ENCODE measurements around the gene HSD11B2.

HSD11B2 gene

DNA sequence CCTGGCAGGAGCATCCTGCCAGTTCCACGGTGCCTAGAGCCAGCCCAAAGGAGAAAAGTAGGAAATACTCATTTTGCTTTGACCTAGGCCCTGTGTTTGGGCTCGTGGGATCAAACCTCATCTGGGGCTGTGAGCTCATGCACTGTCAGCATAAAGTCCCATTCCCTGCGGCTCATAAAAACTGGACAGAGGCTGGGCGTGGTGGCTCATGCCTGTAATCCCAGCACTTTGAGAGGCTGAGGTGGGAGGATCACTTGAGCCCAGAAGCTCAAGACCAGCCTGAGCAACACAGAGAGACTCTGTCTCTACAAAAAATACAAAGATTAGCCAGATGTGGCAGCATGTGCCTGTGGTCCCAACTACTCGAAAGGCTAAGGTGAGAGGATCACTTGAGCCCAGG, 32.1 kb downstream of the HSD11B2 start:
- H3K4me1 ChIP-seq (ENCODE audit: control insufficient read depth, low read length) = peaks cover 7% of the 10 kb centered on the region

DNA sequence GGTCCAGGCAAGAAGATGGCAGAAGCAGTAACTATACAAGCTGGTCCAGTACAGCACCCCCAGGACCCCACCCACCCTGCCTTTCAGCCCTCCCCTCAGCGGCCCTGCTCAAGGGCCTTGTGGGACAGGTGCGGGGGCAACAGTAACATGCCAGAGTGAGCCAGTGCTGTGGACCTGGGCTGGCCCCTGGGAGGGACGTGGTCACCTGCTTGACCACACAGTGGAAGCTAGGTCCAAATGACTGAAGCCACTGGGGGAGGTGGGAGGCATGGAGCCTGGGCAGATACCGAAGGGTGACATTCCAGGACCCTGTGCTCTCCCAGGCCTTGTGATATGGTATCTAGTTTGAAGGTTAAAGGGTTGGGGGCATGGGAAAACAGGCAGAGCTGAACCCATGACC, 32.8 kb downstream of the HSD11B2 start:
- Histone ChIP-seq H3F3A (ENCODE audit: control insufficient read depth, insufficient read depth) (no peaks in the 10 kb centered on the region), H3K4me1 (ENCODE audit: control insufficient read depth, low read length) (peaks cover 12% of the 10 kb centered on the region), H3K9me2 (replicated peaks; ENCODE audit: control insufficient read depth, low read length) (no peaks in the 10 kb centered on the region), H3K27me3 (ENCODE audit: control insufficient read depth, low read length) (no peaks in the 10 kb centered on the region), H4K20me1 (ENCODE audit: control insufficient read depth, insufficient read depth, low read depth, low read length) (peaks cover 5% of the 10 kb centered on the region; the same call in 1 of the 2 replicates), H3K4me3 (ENCODE audit: low read length) (no peak overlapping the region), H3K36me3 (ENCODE audit: control insufficient read depth, low read length) (no peaks in the 10 kb centered on the region), H3K79me2 (ENCODE audit: control insufficient read depth, low read length) (peaks cover 52% of the 10 kb centered on the region), H3K9me3 (ENCODE audit: control insufficient read depth, insufficient read depth, low read length) (no peaks in the 10 kb centered on the region), H3K27ac (ENCODE audit: low read depth, low read length) (no peak overlapping the region), H3K4me2 (ENCODE audit: low read length) (no peak overlapping the region)
- TF ChIP-seq, protein P1, sequence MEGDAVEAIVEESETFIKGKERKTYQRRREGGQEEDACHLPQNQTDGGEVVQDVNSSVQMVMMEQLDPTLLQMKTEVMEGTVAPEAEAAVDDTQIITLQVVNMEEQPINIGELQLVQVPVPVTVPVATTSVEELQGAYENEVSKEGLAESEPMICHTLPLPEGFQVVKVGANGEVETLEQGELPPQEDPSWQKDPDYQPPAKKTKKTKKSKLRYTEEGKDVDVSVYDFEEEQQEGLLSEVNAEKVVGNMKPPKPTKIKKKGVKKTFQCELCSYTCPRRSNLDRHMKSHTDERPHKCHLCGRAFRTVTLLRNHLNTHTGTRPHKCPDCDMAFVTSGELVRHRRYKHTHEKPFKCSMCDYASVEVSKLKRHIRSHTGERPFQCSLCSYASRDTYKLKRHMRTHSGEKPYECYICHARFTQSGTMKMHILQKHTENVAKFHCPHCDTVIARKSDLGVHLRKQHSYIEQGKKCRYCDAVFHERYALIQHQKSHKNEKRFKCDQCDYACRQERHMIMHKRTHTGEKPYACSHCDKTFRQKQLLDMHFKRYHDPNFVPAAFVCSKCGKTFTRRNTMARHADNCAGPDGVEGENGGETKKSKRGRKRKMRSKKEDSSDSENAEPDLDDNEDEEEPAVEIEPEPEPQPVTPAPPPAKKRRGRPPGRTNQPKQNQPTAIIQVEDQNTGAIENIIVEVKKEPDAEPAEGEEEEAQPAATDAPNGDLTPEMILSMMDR (IDR thresholded peaks at IDR 0.05; ENCODE audit: low read depth, low read length, poor library complexity, severe bottlenecking) = no peak
- TF ChIP-seq EZH2phosphoT487 (IDR thresholded peaks at IDR 0.05; ENCODE audit: borderline replicate concordance, low read length) = no peak

More for the DNA sequence above, 32.1 kb downstream of the HSD11B2 start:
- Histone ChIP-seq H3K27ac (ENCODE audit: low read depth, low read length) (no peak overlapping the region), H3K9me2 (replicated peaks; ENCODE audit: control insufficient read depth, low read length) (no peaks in the 10 kb centered on the region), H3K9me3 (ENCODE audit: control insufficient read depth, insufficient read depth, low read length) (no peaks in the 10 kb centered on the region), H3F3A (ENCODE audit: control insufficient read depth, insufficient read depth) (no peaks in the 10 kb centered on the region), H4K20me1 (ENCODE audit: control insufficient read depth, insufficient read depth, low read depth, low read length) (peaks cover 5% of the 10 kb centered on the region; the same call in 1 of the 2 replicates), H3K4me2 (ENCODE audit: low read length) (no peak overlapping the region), H3K27me3 (ENCODE audit: control insufficient read depth, low read length) (no peaks in the 10 kb centered on the region), H3K36me3 (ENCODE audit: control insufficient read depth, low read length) (no peaks in the 10 kb centered on the region), H3K4me3 (ENCODE audit: low read length) (no peak overlapping the region), H3K79me2 (ENCODE audit: control insufficient read depth, low read length) (peaks cover 46% of the 10 kb centered on the region)
- TF ChIP-seq, protein P1 (IDR thresholded peaks at IDR 0.05; ENCODE audit: low read depth, low read length, poor library complexity, severe bottlenecking) = no peak
- no peak for TF ChIP-seq EZH2phosphoT487 (IDR thresholded peaks at IDR 0.05; ENCODE audit: borderline replicate concordance, low read length)

DNA sequence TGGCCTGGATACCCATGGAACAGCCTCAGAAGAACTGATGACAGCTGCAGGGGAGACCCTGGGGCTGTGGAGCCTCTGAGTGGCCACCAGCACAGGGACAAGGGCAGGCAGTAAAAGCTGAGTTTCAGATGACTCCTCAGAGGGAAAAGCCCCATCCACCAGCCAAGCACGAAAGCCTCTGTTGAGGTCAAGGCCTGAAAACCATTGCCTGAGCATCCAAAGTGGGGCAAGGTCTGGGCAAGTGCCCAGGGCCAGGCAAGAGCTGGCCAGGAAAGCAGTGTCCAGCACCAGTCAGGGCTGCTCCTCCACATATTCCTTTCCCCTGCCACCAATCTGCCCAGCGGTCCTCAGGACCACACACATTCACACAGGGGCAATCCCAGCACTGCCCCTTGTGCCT, 33.6 kb downstream of the HSD11B2 start:
- H3K4me2 ChIP-seq (ENCODE audit: low read length) = no peak overlapping the region
- H3K9me3 ChIP-seq (ENCODE audit: control insufficient read depth, insufficient read depth, low read length) = no peaks in the 10 kb centered on the region
- H3K27ac ChIP-seq (ENCODE audit: low read depth, low read length) = no peak overlapping the region
- H3K4me3 ChIP-seq (ENCODE audit: low read length) = no peak overlapping the region
- H3K27me3 ChIP-seq (ENCODE audit: control insufficient read depth, low read length) = no peaks in the 10 kb centered on the region
- no peaks in the 10 kb centered on the region for H3K36me3 ChIP-seq (ENCODE audit: control insufficient read depth, low read length)
- H3K79me2 ChIP-seq (ENCODE audit: control insufficient read depth, low read length) = peaks cover 59% of the 10 kb centered on the region
- peaks cover 18% of the 10 kb centered on the region for H3K4me1 ChIP-seq (ENCODE audit: control insufficient read depth, low read length)
- H4K20me1 ChIP-seq (ENCODE audit: control insufficient read depth, insufficient read depth, low read depth, low read length) = peaks cover 5% of the 10 kb centered on the region; the same call in 1 of the 2 replicates
- no peaks in the 10 kb centered on the region for H3K9me2 ChIP-seq (replicated peaks; ENCODE audit: control insufficient read depth, low read length)
- no peaks in the 10 kb centered on the region for H3F3A ChIP-seq (ENCODE audit: control insufficient read depth, insufficient read depth)
- no peak for TF ChIP-seq EZH2phosphoT487 (IDR thresholded peaks at IDR 0.05; ENCODE audit: borderline replicate concordance, low read length)
- TF ChIP-seq, protein P1 (IDR thresholded peaks at IDR 0.05; ENCODE audit: low read depth, low read length, poor library complexity, severe bottlenecking) = no peak

All from DOHH2 (cell line).